Endothelial cell of umbilical vein (primary cell): ENCODE measurements around the gene RIMBP3C. TPM values are rescaled to one million over a fixed set of nuclear protein-coding genes. Genes with fewer than 3 reads are reported as not detected.
"Not testable (repeated sequence)": the region's sequence is repeated elsewhere in the genome, so short reads cannot be mapped to it uniquely, and the experiment has no call there.

Experiments
- BruUV-seq: library from RNA; stranded (reverse); fragments of 400-500 nt; replicated peaks from 2 replicates; lab custom pipeline; 2021; lab: Mats Ljungman, UMichigan
- CTCF ChIA-PET: fragments of 300-600, 350-600 bp; sonication (Branson Sonifier 250); formaldehyde crosslinking; loops from one replicate; lab custom pipeline; 2021; ENCODE audit warnings: antibody characterized with exemption, inconsistent platforms; lab: Charles Lee
- POLR2A ChIA-PET: fragments of 300-600, 350-600 bp; sonication (Branson Sonifier 250); formaldehyde crosslinking; loops from one replicate; lab custom pipeline; 2021; ENCODE audit warnings: antibody characterized with exemption, inconsistent platforms; lab: Charles Lee
- DNase-seq: peaks from one replicate; pipeline ENCODE4 v3.0.0-alpha.2; 2011; ENCODE audit warnings: low read depth, low spot score
- FAIRE-seq: peaks from 2 replicates; lab custom pipeline; 2011; peaks lifted over from hg19 to GRCh38; lab: Jason Lieb, UNC
- H2AFZ ChIP-seq: 2 replicates; pipeline ENCODE4 v1.6.0; 2012; ENCODE audit warnings: low read depth, low read length, control low read depth, inconsistent platforms
- H3K27ac ChIP-seq: 2 replicates; pipeline ENCODE4 v1.5.1; 2011; ENCODE audit warnings: low read depth, mild to moderate bottlenecking, control low read depth, low read length, moderate library complexity; ENCODE audit not compliant: insufficient read depth
- H3K27me3 ChIP-seq, 2 experiments: 2 replicates each; pipeline versions ENCODE4 v1.6.0 to v1.6.1; 2011; ENCODE audit warnings: low read length in 2 of 2, mixed read lengths in 1 of 2; ENCODE audit not compliant: control insufficient read depth in 2 of 2, insufficient read depth in 2 of 2
- H3K36me3 ChIP-seq, 2 experiments: 2 replicates in 1 of 2; 3 replicates in 1 of 2; pipeline ENCODE4 v1.5.1; 2011; ENCODE audit warnings: low read length in 2 of 2, mild to moderate bottlenecking in 1 of 2, moderate library complexity in 1 of 2; ENCODE audit not compliant: control insufficient read depth in 2 of 2, insufficient read depth in 2 of 2; ENCODE audit errors: extremely low read depth in 1 of 2
- H3K4me1 ChIP-seq: 3 replicates; pipeline ENCODE4 v1.5.1; 2011; ENCODE audit warnings: mild to moderate bottlenecking, low read length; ENCODE audit not compliant: control insufficient read depth, insufficient read depth; ENCODE audit errors: extremely low read depth
- H3K4me2 ChIP-seq: 2 replicates; pipeline ENCODE4 v1.6.1; 2011; ENCODE audit warnings: low read length, control low read depth, mixed read lengths; ENCODE audit not compliant: insufficient read depth
- H3K4me3 ChIP-seq, 3 experiments: fragments of 200-600 bp in 1 of 3; sonication (generic), shearing (Covaris generic) in 1 of 3; replicated peaks in 1 of 3; 2 replicates each; pipeline ENCODE4 v1.5.1; 2011 to 2016; ENCODE audit warnings: control low read depth in 3 of 3, low read length in 3 of 3, mild to moderate bottlenecking in 2 of 3, inconsistent platforms in 1 of 3, low read depth in 1 of 3, moderate library complexity in 1 of 3; ENCODE audit not compliant: insufficient read depth in 1 of 3
- H3K79me2 ChIP-seq: 2 replicates; pipeline ENCODE4 v1.6.0; 2012; ENCODE audit warnings: low read length, inconsistent platforms; ENCODE audit not compliant: control insufficient read depth, insufficient read depth
- H3K9ac ChIP-seq: replicated peaks from 2 replicates; pipeline ENCODE3; 2011; ENCODE audit warnings: low read length, control low read depth; ENCODE audit not compliant: insufficient read depth; ENCODE audit errors: extremely low read depth
- H3K9me1 ChIP-seq: replicated peaks from 3 replicates; pipeline ENCODE4 v1.6.0; 2011; ENCODE audit warnings: mild to moderate bottlenecking, low read length; ENCODE audit not compliant: control insufficient read depth, insufficient read depth; ENCODE audit errors: extremely low read depth
- H3K9me3 ChIP-seq: replicated peaks from 2 replicates; pipeline ENCODE4 v1.5.1; 2012; ENCODE audit warnings: low read length, inconsistent platforms; ENCODE audit not compliant: control insufficient read depth, insufficient read depth
- H4K20me1 ChIP-seq: replicated peaks from 2 replicates; pipeline ENCODE3; 2011; ENCODE audit warnings: mild to moderate bottlenecking, low read length; ENCODE audit not compliant: control insufficient read depth, insufficient read depth; ENCODE audit errors: extremely low read depth
- dilution Hi-C: fragments of 300-500 bp; cut with MboI; formaldehyde crosslinking; loops from one replicate; pipeline ENCODE4 v1.15.0; 2019; ENCODE audit warnings: low sequenced_read_pairs; ENCODE audit not compliant: extremely low pct_ligation_motif_present
- intact Hi-C: fragments of 100-400 bp; cut with micrococcal nuclease; formaldehyde crosslinking; loops from one replicate; pipeline ENCODE4 v1.10.0; 2022
- polyA plus RNA-seq, 4 experiments: library from polyadenylated mRNA; depleted of rRNA in 3 of 4; stranded (reverse) in 3 of 4; unstranded in 1 of 4; fragments of >200 nt; gene quantifications; 2 replicates each; pipeline versions ENCODE4 v1.2.1 to v1.2.3, GENCODE V29; 2011 to 2012; ENCODE audit warnings: missing spikeins in 1 of 4
- small RNA-seq: library from RNA; depleted of rRNA; stranded (forward); fragments of <200 nt; gene quantifications from one replicate; pipeline ENCODE3, GENCODE V24; 2012; ENCODE audit warnings: low replicate concordance, low read depth; ENCODE audit not compliant: insufficient read depth, insufficient read length
- total RNA-seq: library from RNA; stranded (reverse); gene quantifications from 2 replicates; pipeline ENCODE4 v1.2.3, GENCODE V29; 2021

RIMBP3C gene
- total and polyA plus RNA-seq, 2 donors (not counting 3 experiments of a cell fraction or from before 2014, with no cell fraction given), result 0.04 to 0.09 TPM

DNA sequence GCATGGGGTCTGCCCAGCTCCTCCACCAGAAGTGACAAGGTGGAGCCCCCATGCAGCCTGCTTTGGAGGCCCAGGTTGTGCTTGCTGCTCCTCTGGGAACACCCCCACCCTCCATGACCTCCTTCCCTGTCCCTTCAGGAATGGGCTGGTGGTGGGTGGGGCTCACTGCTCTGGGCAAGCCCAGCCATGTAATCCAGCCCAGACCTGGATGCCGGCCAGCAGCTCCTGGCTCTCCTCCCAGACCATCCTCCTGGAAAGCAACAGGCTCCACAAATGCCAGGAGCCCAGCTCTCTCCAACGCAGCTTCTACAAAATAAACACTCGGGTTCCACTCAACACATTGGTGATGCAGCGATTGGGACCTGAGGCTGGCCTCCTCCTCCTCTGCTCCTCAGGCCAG is 53.3 kb downstream of the RIMBP3C start:
- FAIRE-seq, H3K9me1 ChIP-seq, H2AFZ ChIP-seq, CTCF ChIA-PET, H3K4me3 ChIP-seq, BruUV-seq, H4K20me1 ChIP-seq, H3K27me3 ChIP-seq, H3K9ac ChIP-seq, POLR2A ChIA-PET, H3K9me3 ChIP-seq, H3K27ac ChIP-seq, H3K4me2 ChIP-seq, DNase-seq, H3K36me3 ChIP-seq, dilution Hi-C loops, intact Hi-C loops, H3K79me2 ChIP-seq, H3K4me1 ChIP-seq: not testable (repeated sequence)

Small RNA genes lying within 50 kb of the gene (small RNA-seq; reads per million reads assigned to genes)
- gene RF00492 (not detected), gene RN7SKP221 (not detected)

Other genes starting within 250 kb of the RIMBP3C start
- 0.09 TPM in 1 of 2 replicates, not detected in the other for gene RIMBP3B, start 167.7 kb downstream of the RIMBP3C start, total RNA-seq
- not detected in 2 replicates for gene RIMBP3B, start 167.7 kb downstream of the RIMBP3C start, polyA plus RNA-seq
- 4.9 TPM in 2 replicates for gene HIC2, start 134.1 kb downstream of the RIMBP3C start, total RNA-seq
- gene HIC2, start 134.1 kb downstream of the RIMBP3C start, polyA plus RNA-seq, result 1.9 and 2.0 TPM in 2 replicates
- 1.2 and 1.5 TPM in 2 replicates for gene TMEM191C, start 84.1 kb downstream of the RIMBP3C start, total RNA-seq
- gene TMEM191C, start 84.1 kb downstream of the RIMBP3C start, polyA plus RNA-seq, result 0.47 and 0.75 TPM in 2 replicates
- 83.5 and 84.3 TPM in 2 replicates for gene UBE2L3, start 16.3 kb upstream of the RIMBP3C start, total RNA-seq
- 54.7 and 66.0 TPM in 2 replicates for gene UBE2L3, start 16.3 kb upstream of the RIMBP3C start, polyA plus RNA-seq
- 23.8 and 27.2 TPM in 2 replicates for gene YDJC, start 78.6 kb upstream of the RIMBP3C start, total RNA-seq
- 29.9 and 40.8 TPM in 2 replicates for gene YDJC, start 78.6 kb upstream of the RIMBP3C start, polyA plus RNA-seq
- 0.33 and 0.53 TPM in 2 replicates for gene CCDC116, start 81.3 kb upstream of the RIMBP3C start, total RNA-seq
- 0.18 and 0.21 TPM in 2 replicates for gene CCDC116, start 81.3 kb upstream of the RIMBP3C start, polyA plus RNA-seq
- 66.7 and 75.1 TPM in 2 replicates for gene SDF2L1, start 90.8 kb upstream of the RIMBP3C start, total RNA-seq
- gene SDF2L1, start 90.8 kb upstream of the RIMBP3C start, polyA plus RNA-seq, result 79.5 and 111 TPM in 2 replicates
- 45.3 and 47.9 TPM in 2 replicates for gene PPIL2, start 114.6 kb upstream of the RIMBP3C start, total RNA-seq
- gene PPIL2, start 114.6 kb upstream of the RIMBP3C start, polyA plus RNA-seq, result 49.7 and 50.2 TPM in 2 replicates
- 6.2 and 6.5 TPM in 2 replicates for gene YPEL1, start 184.3 kb upstream of the RIMBP3C start, total RNA-seq
- gene YPEL1, start 184.3 kb upstream of the RIMBP3C start, polyA plus RNA-seq, result 3.1 and 3.7 TPM in 2 replicates